HCT116 (cell line): ENCODE results near the gene PIK3C3. TPM values are rescaled to one million over a fixed set of nuclear protein-coding genes. Genes with fewer than 3 reads are reported as not detected.

Experiments
- ATAC-seq: fragments of 200-7000 bp; cut with Tn5 transposase; 2 replicates; pipeline ENCODE4 v1.9.1; 2020; ENCODE audit warnings: mild to moderate bottlenecking, moderate library complexity
- BruUV-seq: library from RNA; stranded (reverse); fragments of 400-500 nt; replicated peaks from 2 replicates; lab custom pipeline; 2021; lab: Mats Ljungman, UMichigan
- CTCF ChIA-PET: fragments of 300-600 bp; sonication (Branson Sonifier 250); formaldehyde crosslinking; loops from one replicate; lab custom pipeline; 2021; ENCODE audit warnings: antibody characterized with exemption; lab: Charles Lee
- POLR2A ChIA-PET: fragments of 300-600, 350-600 bp; sonication (Branson Sonifier 250); formaldehyde crosslinking; loops from one replicate; lab custom pipeline; 2021; ENCODE audit warnings: antibody characterized with exemption; lab: Charles Lee
- RAD21 ChIA-PET, 2 experiments: fragments of 300-600 bp; sonication (Branson Sonifier 250); formaldehyde crosslinking; loops; one replicate each; lab custom pipeline; 2023; ENCODE audit warnings: low total read pairs in 2 of 2; ENCODE audit not compliant: uncharacterized antibody in 2 of 2, unreplicated experiment in 2 of 2, low non-redundant PET in 1 of 2; lab: Charles Lee
- DNase-seq: peaks from one replicate; pipeline ENCODE4 v3.0.0-alpha.2; 2010; ENCODE audit warnings: low read depth, low spot score
- H2AFZ ChIP-seq: fragments of 200-600 bp; shearing (Covaris generic), sonication (generic); 2 replicates; pipeline ENCODE4 v1.6.1; 2017; ENCODE audit warnings: low read depth, mixed run types, mixed read lengths, antibody characterized with exemption, low read length; ENCODE audit not compliant: poor library complexity, severe bottlenecking
- H3K27ac ChIP-seq: 2 replicates; pipeline ENCODE4 v1.5.1; 2012; ENCODE audit warnings: low read depth, low read length
- H3K27me3 ChIP-seq: fragments of 200-600 bp; sonication (generic); 2 replicates; pipeline ENCODE4 v1.6.1; 2016; ENCODE audit warnings: mixed run types, low read length, mixed read lengths; ENCODE audit not compliant: insufficient read depth
- H3K36me3 ChIP-seq, 2 experiments: fragments of 200-500 bp in 1 of 2; fragments of 200-600 bp in 1 of 2; sonication (Bioruptor generic) in 1 of 2; sonication (generic) in 1 of 2; 2 replicates each; pipeline versions ENCODE4 v1.5.1 to v1.6.1; 2014 to 2016; ENCODE audit warnings: low read length in 2 of 2, inconsistent platforms in 1 of 2, mixed read lengths in 1 of 2, mixed run types in 1 of 2; ENCODE audit not compliant: insufficient read depth in 2 of 2, control insufficient read depth in 1 of 2
- H3K4me1 ChIP-seq, 2 experiments: fragments of 200-600 bp in 1 of 2; sonication (generic) in 1 of 2; 2 replicates each; pipeline versions ENCODE4 v1.5.1 to v1.6.1; 2012 to 2017; ENCODE audit warnings: low read length in 2 of 2, inconsistent platforms in 1 of 2, mild to moderate bottlenecking in 1 of 2, mixed read lengths in 1 of 2, mixed run types in 1 of 2, moderate library complexity in 1 of 2; ENCODE audit not compliant: insufficient read depth in 2 of 2, control insufficient read depth in 1 of 2
- H3K4me2 ChIP-seq: fragments of 200-600 bp; sonication (generic); 2 replicates; pipeline ENCODE4 v1.6.1; 2017; ENCODE audit warnings: mixed run types, low read length, mixed read lengths
- H3K4me3 ChIP-seq, 2 experiments: fragments of 200-600 bp in 1 of 2; sonication (generic) in 1 of 2; replicated peaks in 1 of 2; 2 replicates each; pipeline ENCODE4 v1.5.1; 2011 to 2016; ENCODE audit warnings: low read length in 2 of 2, control low read depth in 1 of 2, low read depth in 1 of 2, mild to moderate bottlenecking in 1 of 2, mixed read lengths in 1 of 2, mixed run types in 1 of 2
- H3K79me2 ChIP-seq: fragments of 200-600 bp; sonication (generic); 2 replicates; pipeline ENCODE4 v1.6.1; 2017; ENCODE audit warnings: mild to moderate bottlenecking, mixed run types, low read length, moderate library complexity, mixed read lengths; ENCODE audit not compliant: insufficient read depth
- H3K9ac ChIP-seq: fragments of 200-600 bp; sonication (generic); 2 replicates; pipeline ENCODE4 v1.6.1; 2016; ENCODE audit warnings: low read length, mixed read lengths
- H3K9me2 ChIP-seq: fragments of 200-600 bp; sonication (generic), shearing (Covaris generic); 2 replicates; pipeline ENCODE4 v1.6.1; 2017; ENCODE audit warnings: mixed run types, mild to moderate bottlenecking, moderate library complexity; ENCODE audit not compliant: insufficient read depth
- H3K9me3 ChIP-seq, 2 experiments: fragments of 200-500 bp in 1 of 2; fragments of 200-600 bp in 1 of 2; sonication (Bioruptor generic) in 1 of 2; sonication (generic) in 1 of 2; 2 replicates each; pipeline ENCODE4 v1.6.1; 2014 to 2017; ENCODE audit warnings: low read length in 2 of 2, mixed read lengths in 2 of 2, inconsistent platforms in 1 of 2, low read depth in 1 of 2, mild to moderate bottlenecking in 1 of 2, mixed run types in 1 of 2, moderate library complexity in 1 of 2; ENCODE audit not compliant: control insufficient read depth in 1 of 2, insufficient read depth in 1 of 2
- H4K20me1 ChIP-seq: fragments of 200-600 bp; sonication (generic), shearing (Covaris generic); 2 replicates; pipeline ENCODE4 v1.6.1; 2017; ENCODE audit warnings: mixed run types, mild to moderate bottlenecking, moderate library complexity; ENCODE audit not compliant: insufficient read depth
- ATF3 ChIP-seq: IDR thresholded peaks from 2 replicates; pipeline ENCODE4 v1.6.1; 2012
- EGR1 ChIP-seq: IDR thresholded peaks from 2 replicates; pipeline ENCODE4 v1.6.1; 2012; ENCODE audit warnings: low read depth
- EZH2phosphoT487 ChIP-seq: fragments of 200-600 bp; IDR thresholded peaks from 2 replicates; pipeline ENCODE4 v1.6.1; 2018; ENCODE audit warnings: antibody characterized with exemption, borderline replicate concordance
- JUND ChIP-seq: IDR thresholded peaks from 2 replicates; pipeline ENCODE4 v1.6.1; 2012
- MAX ChIP-seq: IDR thresholded peaks from 2 replicates; pipeline ENCODE4 v1.6.1; 2012
- POLR2AphosphoS5 ChIP-seq: IDR thresholded peaks from 2 replicates; pipeline ENCODE4 v1.6.1; 2011; ENCODE audit warnings: mild to moderate bottlenecking, low read depth, low read length, moderate library complexity
- RAD21 ChIP-seq: IDR thresholded peaks from 2 replicates; pipeline ENCODE4 v1.6.1; 2012; ENCODE audit warnings: low read depth, mild to moderate bottlenecking
- SP1 ChIP-seq: IDR thresholded peaks from 2 replicates; pipeline ENCODE4 v1.6.1; 2012; ENCODE audit warnings: low read depth
- SRF ChIP-seq: IDR thresholded peaks from 2 replicates; pipeline ENCODE4 v1.6.1; 2012; ENCODE audit warnings: low read depth
- TCF7L2 ChIP-seq: IDR thresholded peaks from 2 replicates; pipeline ENCODE4 v1.7.0; 2011; ENCODE audit warnings: borderline replicate concordance, inconsistent platforms; ENCODE audit not compliant: insufficient read depth, insufficient read length; ENCODE audit errors: extremely low read depth
- intact Hi-C: fragments of 100-400 bp; cut with micrococcal nuclease; formaldehyde crosslinking; loops from 2 replicates; pipeline ENCODE4 v1.10.0; 2022
- total RNA-seq: library from RNA; stranded (reverse); gene quantifications from one replicate; pipeline ENCODE4 v1.2.1, GENCODE V29; 2021; ENCODE audit not compliant: unreplicated experiment
- TF ChIP-seq, protein P1 (sequence below), 3 experiments: fragments of 200-600 bp in 1 of 3; sonication (generic) in 1 of 3; IDR thresholded peaks in 2 of 3; conservative IDR thresholded peaks in 1 of 3; 2 replicates each; pipeline ENCODE4 v1.5.1; 2012 to 2017; ENCODE audit warnings: low read depth in 2 of 3, low read length in 2 of 3, antibody characterized with exemption in 1 of 3, borderline replicate concordance in 1 of 3, control low read depth in 1 of 3, mild to moderate bottlenecking in 1 of 3, mixed read lengths in 1 of 3, mixed run types in 1 of 3, moderate library complexity in 1 of 3; ENCODE audit not compliant: insufficient read depth in 1 of 3

Gene PIK3C3
- total RNA-seq, 1 experiment from 2014 or later = 40.4 TPM

DNA sequence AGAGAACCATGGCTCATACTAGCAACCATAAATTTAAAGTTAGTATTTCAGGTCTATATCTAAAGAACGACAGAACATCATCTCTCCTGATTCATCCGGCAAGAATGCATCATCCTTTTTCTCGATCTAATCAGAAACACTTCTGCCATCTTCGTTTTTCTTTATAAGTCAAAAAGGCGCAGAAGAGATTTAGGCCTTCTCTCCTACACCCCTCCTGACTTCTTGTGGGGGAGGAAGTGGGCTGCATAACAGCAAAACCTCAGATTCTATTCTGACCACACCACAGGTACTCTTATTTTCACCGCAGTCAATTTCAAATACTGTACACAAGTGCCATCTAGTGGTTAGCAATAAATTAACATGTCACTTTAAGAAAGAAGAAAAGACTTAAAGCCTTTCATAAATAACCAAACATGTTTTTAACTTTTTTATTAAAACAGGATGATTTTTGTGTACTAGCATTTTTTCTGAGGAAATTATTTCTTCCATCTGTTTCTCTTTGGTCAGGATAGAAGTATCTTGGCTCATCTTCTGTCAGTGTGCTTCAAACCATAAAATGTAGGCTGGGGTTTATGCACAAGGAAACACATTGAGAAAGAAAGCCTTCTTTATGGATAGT is 48.4 kb upstream of the PIK3C3 start:
- Histone ChIP-seq H3K9me2 (no peaks in the 10 kb centered on the region), H4K20me1 (no peaks in the 10 kb centered on the region), H3K27ac (no peak overlapping the region), H3K4me3 (no peak overlapping the region), H3K9me3 (no peaks in the 10 kb centered on the region), H3K27me3 (0 out of 2 replicates have a peak, but pooled peaks cover 4% of the 10 kb centered on the region), H2AFZ (peak overlapping the region; percentile 8), H3K9ac (no peak overlapping the region), H3K79me2 (no peaks in the 10 kb centered on the region), H3K36me3 (no peaks in the 10 kb centered on the region), H3K4me2 (no peak overlapping the region), H3K4me1 (no peaks in the 10 kb centered on the region)
- ChIA-PET CTCF (no interaction called here), RAD21 (no interaction called here), POLR2A (no interaction called here)
- intact Hi-C loops = no loop called here
- DNase-seq (peak; percentile 15), ATAC-seq (0 out of 2 replicates have a peak, but pooled peaks have one; percentile 40)
- no TSS peak for BruUV-seq
- no peak for TF ChIP-seq ATF3
- no peak for TF ChIP-seq JUND
- no peak for TF ChIP-seq EZH2phosphoT487
- TF ChIP-seq SRF = no peak
- no peak for TF ChIP-seq MAX
- TF ChIP-seq EGR1 = no peak
- TF ChIP-seq, protein P1, sequence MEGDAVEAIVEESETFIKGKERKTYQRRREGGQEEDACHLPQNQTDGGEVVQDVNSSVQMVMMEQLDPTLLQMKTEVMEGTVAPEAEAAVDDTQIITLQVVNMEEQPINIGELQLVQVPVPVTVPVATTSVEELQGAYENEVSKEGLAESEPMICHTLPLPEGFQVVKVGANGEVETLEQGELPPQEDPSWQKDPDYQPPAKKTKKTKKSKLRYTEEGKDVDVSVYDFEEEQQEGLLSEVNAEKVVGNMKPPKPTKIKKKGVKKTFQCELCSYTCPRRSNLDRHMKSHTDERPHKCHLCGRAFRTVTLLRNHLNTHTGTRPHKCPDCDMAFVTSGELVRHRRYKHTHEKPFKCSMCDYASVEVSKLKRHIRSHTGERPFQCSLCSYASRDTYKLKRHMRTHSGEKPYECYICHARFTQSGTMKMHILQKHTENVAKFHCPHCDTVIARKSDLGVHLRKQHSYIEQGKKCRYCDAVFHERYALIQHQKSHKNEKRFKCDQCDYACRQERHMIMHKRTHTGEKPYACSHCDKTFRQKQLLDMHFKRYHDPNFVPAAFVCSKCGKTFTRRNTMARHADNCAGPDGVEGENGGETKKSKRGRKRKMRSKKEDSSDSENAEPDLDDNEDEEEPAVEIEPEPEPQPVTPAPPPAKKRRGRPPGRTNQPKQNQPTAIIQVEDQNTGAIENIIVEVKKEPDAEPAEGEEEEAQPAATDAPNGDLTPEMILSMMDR (IDR thresholded peaks at IDR 0.05 in 2 of 3, conservative IDR thresholded peaks at IDR 0.05 in 1 of 3; ENCODE audit: borderline replicate concordance in 1 of 3, insufficient read depth in 1 of 3, low read depth in 2 of 3, low read length in 2 of 3) = peak; percentile 9 to 79 (median 36); a peak in 4 of 6 replicates
- TF ChIP-seq SP1 = no peak
- TF ChIP-seq TCF7L2 = no peak
- peak; percentile 60 for TF ChIP-seq RAD21
- TF ChIP-seq POLR2AphosphoS5 = no peak
